HFFc6 (cell line): ENCODE data around the gene SRGAP1. TPM values are rescaled to one million over a fixed set of nuclear protein-coding genes. Genes with fewer than 3 reads are reported as not detected.
"Not testable (repeated sequence)": the region's sequence is repeated elsewhere in the genome, so short reads cannot be mapped to it uniquely, and the experiment has no call there.

Experiments
- DNase-seq: peaks from one replicate; pipeline ENCODE4 v3.0.0-alpha.2; 2018
- H3K27ac Mint-ChIP-seq: 2 replicates; pipeline ENCODE4 v1.8.0; 2020; ENCODE audit warnings: mild to moderate bottlenecking, mixed read lengths
- H3K27me3 Mint-ChIP-seq: 2 replicates; pipeline ENCODE4 v1.8.0; 2021; ENCODE audit warnings: mild to moderate bottlenecking, moderate library complexity, mixed read lengths; ENCODE audit not compliant: insufficient read depth
- H3K36me3 Mint-ChIP-seq: 2 replicates; pipeline ENCODE4 v1.8.0; 2021; ENCODE audit warnings: low read depth, mixed read lengths
- H3K4me1 Mint-ChIP-seq: 2 replicates; pipeline ENCODE4 v1.8.0; 2020; ENCODE audit warnings: low read depth, mixed read lengths
- H3K4me3 Mint-ChIP-seq: 2 replicates; pipeline ENCODE4 v1.8.0; 2020; ENCODE audit warnings: mild to moderate bottlenecking, moderate library complexity, mixed read lengths
- H3K9me3 Mint-ChIP-seq: 2 replicates; pipeline ENCODE4 v1.8.0; 2020; ENCODE audit warnings: mild to moderate bottlenecking, mixed read lengths
- total RNA-seq, 6 experiments: library from RNA; stranded (reverse); fragmentation: NEBNext Ultra II Directional; extraction: Animal tissue kit (Norgen Biotek cat#: 25700); gene quantifications; 2 replicates in 1 of 6; 3 replicates in 5 of 6; pipeline ENCODE4 v1.2.3, GENCODE V29; 2021
- TF ChIP-seq, protein P1 (sequence below): fragments of 200-600 bp; sonication (generic); IDR thresholded peaks from 2 replicates; pipeline ENCODE4 v1.5.0; 2021; ENCODE audit warnings: antibody characterized with exemption, mild to moderate bottlenecking

Gene SRGAP1
- total RNA-seq, 6 experiments from 2014 or later: 35.7 to 45.8 (median 40.9) TPM

DNA sequence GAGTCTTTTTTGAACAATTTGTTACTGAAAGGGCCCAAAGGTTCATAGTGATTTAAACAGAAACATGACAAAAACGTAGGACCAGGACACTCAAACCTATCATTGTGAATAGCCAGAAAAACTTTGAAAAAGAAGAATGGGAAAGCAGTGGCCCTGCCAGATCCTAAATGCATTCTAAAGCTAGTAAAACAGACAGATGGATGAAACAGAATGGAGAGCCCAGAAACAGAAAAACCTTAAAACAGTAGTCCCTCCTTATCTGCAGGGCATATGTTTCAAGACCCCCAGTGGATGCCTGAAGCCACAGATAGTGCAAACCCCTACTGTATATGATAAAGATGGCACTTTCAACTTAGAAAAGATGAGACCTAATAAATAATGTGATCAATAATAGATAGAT is 283.9 kb downstream of the SRGAP1 start:
- Mint-ChIP-seq H3K27ac (no peak overlapping the region), H3K9me3 (peaks cover 18% of the 10 kb centered on the region), H3K36me3 (peaks cover 79% of the 10 kb centered on the region), H3K4me3 (no peak overlapping the region), H3K27me3 (no peaks in the 10 kb centered on the region; the same call in none of the 2 replicates), H3K4me1 (peaks cover 10% of the 10 kb centered on the region)
- TF ChIP-seq, protein P1, sequence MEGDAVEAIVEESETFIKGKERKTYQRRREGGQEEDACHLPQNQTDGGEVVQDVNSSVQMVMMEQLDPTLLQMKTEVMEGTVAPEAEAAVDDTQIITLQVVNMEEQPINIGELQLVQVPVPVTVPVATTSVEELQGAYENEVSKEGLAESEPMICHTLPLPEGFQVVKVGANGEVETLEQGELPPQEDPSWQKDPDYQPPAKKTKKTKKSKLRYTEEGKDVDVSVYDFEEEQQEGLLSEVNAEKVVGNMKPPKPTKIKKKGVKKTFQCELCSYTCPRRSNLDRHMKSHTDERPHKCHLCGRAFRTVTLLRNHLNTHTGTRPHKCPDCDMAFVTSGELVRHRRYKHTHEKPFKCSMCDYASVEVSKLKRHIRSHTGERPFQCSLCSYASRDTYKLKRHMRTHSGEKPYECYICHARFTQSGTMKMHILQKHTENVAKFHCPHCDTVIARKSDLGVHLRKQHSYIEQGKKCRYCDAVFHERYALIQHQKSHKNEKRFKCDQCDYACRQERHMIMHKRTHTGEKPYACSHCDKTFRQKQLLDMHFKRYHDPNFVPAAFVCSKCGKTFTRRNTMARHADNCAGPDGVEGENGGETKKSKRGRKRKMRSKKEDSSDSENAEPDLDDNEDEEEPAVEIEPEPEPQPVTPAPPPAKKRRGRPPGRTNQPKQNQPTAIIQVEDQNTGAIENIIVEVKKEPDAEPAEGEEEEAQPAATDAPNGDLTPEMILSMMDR: no peak
- DNase-seq: no peak

DNA sequence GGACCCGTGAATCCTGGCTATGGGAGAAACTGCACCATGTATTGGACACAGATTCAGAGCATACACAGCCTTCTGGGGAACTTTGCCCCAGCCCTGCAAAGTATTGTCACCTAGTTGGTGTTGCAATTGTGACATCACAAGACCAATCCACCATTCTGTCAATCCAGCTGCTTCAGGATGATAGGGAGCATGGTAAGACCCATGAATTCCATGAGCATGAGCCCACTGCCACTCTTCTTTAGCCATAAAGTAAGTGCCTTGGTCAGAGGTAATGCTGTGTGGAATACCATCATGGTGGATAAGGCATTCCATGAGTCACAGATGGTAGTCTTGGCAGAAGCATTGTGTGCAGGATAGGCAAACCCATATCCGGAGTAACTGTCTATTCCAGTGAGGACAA is 286.0 kb downstream of the SRGAP1 start:
- Mint-ChIP-seq H3K4me1 (peaks cover 13% of the 10 kb centered on the region), H3K9me3 (peaks cover 32% of the 10 kb centered on the region), H3K36me3 (peaks cover 91% of the 10 kb centered on the region)
- not testable (repeated sequence) for H3K27ac Mint-ChIP-seq, H3K4me3 Mint-ChIP-seq, DNase-seq, H3K27me3 Mint-ChIP-seq

DNA sequence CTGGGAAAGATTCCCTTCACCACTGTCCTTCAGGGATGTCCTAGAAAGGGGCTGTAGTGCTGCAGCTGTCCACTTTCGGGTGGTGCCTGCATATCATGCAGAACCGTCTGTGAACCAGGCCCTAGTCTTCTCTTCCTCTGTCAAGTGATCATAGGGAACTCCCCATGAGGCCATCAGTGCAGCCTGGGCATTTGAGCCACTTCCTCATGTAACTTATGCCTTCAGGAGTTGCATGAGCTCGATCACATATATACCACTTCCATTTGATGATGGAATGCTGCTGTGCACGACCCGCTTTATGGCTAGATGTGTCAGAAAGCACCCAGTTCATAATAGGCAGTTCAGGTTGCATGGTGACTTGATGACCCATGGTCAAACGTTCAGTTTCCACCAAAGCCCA is 287.0 kb downstream of the SRGAP1 start:
- not testable (repeated sequence) for H3K27ac Mint-ChIP-seq, DNase-seq, H3K27me3 Mint-ChIP-seq
- Mint-ChIP-seq H3K4me1 (peaks cover 23% of the 10 kb centered on the region), H3K9me3 (peaks cover 32% of the 10 kb centered on the region), H3K36me3 (peaks cover 90% of the 10 kb centered on the region), H3K4me3 (peak overlapping the region; percentile 30; the same call in 1 of the 2 replicates)

DNA sequence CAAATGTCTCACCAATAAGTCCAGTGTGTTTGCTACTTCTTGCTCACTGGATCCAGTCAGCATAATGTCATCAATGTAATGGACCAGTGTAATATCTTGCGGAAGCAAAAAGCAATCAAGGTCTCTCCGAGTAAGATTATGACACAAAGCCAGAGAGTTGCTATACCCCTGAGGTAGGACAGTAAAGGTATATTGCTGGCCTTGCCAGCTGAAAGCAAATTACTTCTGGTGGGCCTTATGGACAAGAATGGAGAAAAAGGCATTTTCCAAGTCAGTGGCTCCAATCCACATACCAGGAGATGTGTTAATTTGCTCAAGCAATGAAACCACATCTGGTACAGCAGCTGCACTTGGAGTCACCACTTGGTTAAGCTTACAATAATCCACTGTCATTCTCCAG is 288.2 kb downstream of the SRGAP1 start:
- H3K27me3 Mint-ChIP-seq, H3K27ac Mint-ChIP-seq, DNase-seq, H3K4me3 Mint-ChIP-seq: not testable (repeated sequence)
- peaks cover 92% of the 10 kb centered on the region for H3K36me3 Mint-ChIP-seq
- peaks cover 32% of the 10 kb centered on the region for H3K9me3 Mint-ChIP-seq
- peaks cover 35% of the 10 kb centered on the region for H3K4me1 Mint-ChIP-seq

DNA sequence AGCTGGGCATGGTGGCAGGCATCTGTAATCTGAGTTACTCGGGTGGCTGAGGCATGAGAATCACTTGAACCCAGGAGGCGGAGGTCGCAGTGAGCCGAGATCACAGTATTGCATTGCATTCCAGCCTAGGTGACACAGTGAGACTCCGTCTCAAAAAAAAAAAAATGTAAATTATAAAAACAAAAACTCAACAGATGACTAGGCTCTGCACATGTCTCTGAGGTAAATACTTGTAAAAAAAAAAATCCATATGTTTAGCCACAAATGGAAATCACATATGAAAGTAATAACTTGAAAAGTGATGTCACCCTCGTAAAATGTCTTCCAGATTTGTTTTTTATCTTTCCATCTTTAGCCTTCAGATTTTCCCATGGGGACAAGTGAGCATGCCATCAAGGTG is 292.6 kb downstream of the SRGAP1 start:
- Mint-ChIP-seq H3K9me3 (peaks cover 23% of the 10 kb centered on the region), H3K36me3 (peaks cover 60% of the 10 kb centered on the region), H3K27ac (peak overlapping the region; percentile 90), H3K27me3 (no peaks in the 10 kb centered on the region; the same call in 1 of the 2 replicates), H3K4me1 (peaks cover 46% of the 10 kb centered on the region), H3K4me3 (peak overlapping the region; percentile 73)
- peak; percentile 4 for DNase-seq
- TF ChIP-seq, protein P1: no peak

DNA sequence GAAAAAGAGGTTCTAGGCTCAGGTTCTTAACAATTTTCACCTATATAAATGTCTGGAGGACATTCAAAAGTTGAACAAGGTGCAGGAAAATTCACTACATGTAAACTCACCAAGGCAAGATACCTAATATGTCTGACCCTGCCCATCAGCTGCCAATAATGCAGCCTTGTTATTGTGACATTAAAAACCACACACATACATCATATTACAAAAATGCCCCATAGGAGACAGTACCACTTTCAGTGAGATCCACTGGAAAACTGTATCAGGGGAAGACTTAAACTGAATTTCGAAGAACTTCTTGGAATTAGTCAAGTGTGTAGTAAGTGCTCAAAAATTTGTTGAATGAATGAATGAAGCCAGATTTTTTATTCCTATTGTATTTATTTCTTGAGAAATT is 294.5 kb downstream of the SRGAP1 start:
- Mint-ChIP-seq H3K27ac (no peak overlapping the region), H3K9me3 (peaks cover 7% of the 10 kb centered on the region), H3K27me3 (no peaks in the 10 kb centered on the region; the same call in 1 of the 2 replicates), H3K36me3 (peaks cover 60% of the 10 kb centered on the region), H3K4me1 (peaks cover 46% of the 10 kb centered on the region), H3K4me3 (no peak overlapping the region)
- DNase-seq: no peak
- TF ChIP-seq, protein P1: no peak

DNA sequence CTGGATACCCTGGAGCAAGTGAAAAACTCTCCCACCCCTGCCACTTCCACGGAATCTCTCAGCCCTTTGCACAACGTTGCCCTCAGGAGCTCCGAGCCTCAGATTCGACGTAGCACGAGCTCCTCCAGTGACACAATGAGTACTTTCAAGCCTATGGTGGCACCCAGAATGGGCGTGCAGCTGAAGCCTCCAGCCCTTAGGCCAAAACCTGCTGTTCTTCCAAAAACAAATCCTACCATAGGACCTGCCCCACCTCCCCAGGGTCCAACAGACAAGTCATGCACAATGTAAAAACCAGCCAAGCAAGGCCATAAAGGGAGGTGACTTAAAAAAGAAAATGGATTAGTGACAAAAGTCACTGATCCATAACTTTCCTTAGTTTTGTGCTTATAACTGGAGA is 297.9 kb downstream of the SRGAP1 start:
- DNase-seq: no peak
- Mint-ChIP-seq H3K27me3 (peaks cover under 1% of the 10 kb centered on the region), H3K4me1 (peaks cover 26% of the 10 kb centered on the region), H3K27ac (no peak overlapping the region), H3K36me3 (peaks cover 50% of the 10 kb centered on the region), H3K9me3 (no peaks in the 10 kb centered on the region), H3K4me3 (no peak overlapping the region)
- TF ChIP-seq, protein P1: no peak
